IPS-15b (cell line): ENCODE data around the gene SACS.

Source experiments
- H3K27me3 ChIP-seq: one replicate; pipeline ENCODE4 v1.6.1; 2013; ENCODE audit warnings: low read length; ENCODE audit not compliant: control insufficient read depth, insufficient read depth
- H3K36me3 ChIP-seq: one replicate; pipeline ENCODE4 v1.6.1; 2013; ENCODE audit warnings: low read length; ENCODE audit not compliant: control insufficient read depth, insufficient read depth
- H3K4me1 ChIP-seq: one replicate; pipeline ENCODE4 v1.6.1; 2013; ENCODE audit warnings: mild to moderate bottlenecking, low read length; ENCODE audit not compliant: control insufficient read depth, insufficient read depth
- H3K4me3 ChIP-seq: one replicate; pipeline ENCODE4 v1.5.1; 2013; ENCODE audit warnings: low read depth, low read length
- H3K9ac ChIP-seq: one replicate; pipeline ENCODE4 v1.6.1; 2013; ENCODE audit warnings: low read depth, mild to moderate bottlenecking, low read length
- H3K9me3 ChIP-seq: one replicate; pipeline ENCODE4 v1.6.1; 2013; ENCODE audit warnings: mild to moderate bottlenecking, low read length; ENCODE audit not compliant: control insufficient read depth, insufficient read depth

Gene SACS

DNA sequence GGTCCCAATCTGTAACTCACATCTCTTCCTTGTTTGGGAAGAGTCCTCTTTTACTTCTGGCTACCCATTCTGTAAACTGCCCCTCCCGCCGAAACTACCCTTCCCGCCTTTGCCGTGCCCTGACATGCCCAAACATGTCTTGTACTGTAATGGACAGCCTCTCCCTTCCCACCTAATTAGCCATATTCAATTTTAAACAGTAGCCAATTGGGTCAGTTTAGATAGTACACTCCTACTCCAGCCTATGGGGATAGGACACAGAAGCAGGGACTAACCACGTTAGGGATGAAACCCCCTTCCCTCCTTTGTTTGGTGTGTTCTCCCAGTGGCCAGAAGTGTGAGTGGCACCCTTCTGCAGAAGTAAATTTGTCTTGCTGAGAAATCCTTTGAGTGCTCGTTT is 34.2 kb downstream of the SACS start:
- Histone ChIP-seq H3K27me3 (no peaks in the 10 kb centered on the region), H3K36me3 (no peaks in the 10 kb centered on the region), H3K9me3 (no peaks in the 10 kb centered on the region), H3K4me3 (no peak overlapping the region), H3K4me1 (no peaks in the 10 kb centered on the region), H3K9ac (no peak overlapping the region)

- no peaks in the 10 kb centered on the region for H3K4me1 ChIP-seq
- no peak overlapping the region for H3K4me3 ChIP-seq
- no peaks in the 10 kb centered on the region for H3K9me3 ChIP-seq
- H3K36me3 ChIP-seq, result no peaks in the 10 kb centered on the region
- H3K27me3 ChIP-seq, result no peaks in the 10 kb centered on the region
- no peak overlapping the region for H3K9ac ChIP-seq
Measured at GRCh38 chr13:23394821-23395220, 38.7 kb downstream of the SACS start.

GRCh38 chr13:23392925-23393645 is 40.4 kb downstream of the SACS start:
- H3K36me3 ChIP-seq, result no peaks in the 10 kb centered on the region
- no peaks in the 10 kb centered on the region for H3K9me3 ChIP-seq
- no peak overlapping the region for H3K9ac ChIP-seq
- H3K4me3 ChIP-seq, result no peak overlapping the region
- no peaks in the 10 kb centered on the region for H3K27me3 ChIP-seq
- no peaks in the 10 kb centered on the region for H3K4me1 ChIP-seq

- Histone ChIP-seq H3K4me1 (no peaks in the 10 kb centered on the region), H3K36me3 (no peaks in the 10 kb centered on the region), H3K9me3 (no peaks in the 10 kb centered on the region), H3K4me3 (no peak overlapping the region), H3K9ac (no peak overlapping the region), H3K27me3 (no peaks in the 10 kb centered on the region)
Measured at GRCh38 chr13:23392313-23392712, 41.2 kb downstream of the SACS start.

GRCh38 chr13:23391752-23392151 is 41.8 kb downstream of the SACS start:
- H3K4me3 ChIP-seq, result no peak overlapping the region
- H3K4me1 ChIP-seq, result no peaks in the 10 kb centered on the region
- no peak overlapping the region for H3K9ac ChIP-seq
- no peaks in the 10 kb centered on the region for H3K36me3 ChIP-seq
- no peaks in the 10 kb centered on the region for H3K27me3 ChIP-seq
- H3K9me3 ChIP-seq, result no peaks in the 10 kb centered on the region

GRCh38 chr13:23386533-23386932 is 47.0 kb downstream of the SACS start:
- no peak overlapping the region for H3K4me3 ChIP-seq
- no peaks in the 10 kb centered on the region for H3K4me1 ChIP-seq
- H3K9ac ChIP-seq, result no peak overlapping the region
- H3K36me3 ChIP-seq, result no peaks in the 10 kb centered on the region
- no peaks in the 10 kb centered on the region for H3K27me3 ChIP-seq
- H3K9me3 ChIP-seq, result no peaks in the 10 kb centered on the region

DNA sequence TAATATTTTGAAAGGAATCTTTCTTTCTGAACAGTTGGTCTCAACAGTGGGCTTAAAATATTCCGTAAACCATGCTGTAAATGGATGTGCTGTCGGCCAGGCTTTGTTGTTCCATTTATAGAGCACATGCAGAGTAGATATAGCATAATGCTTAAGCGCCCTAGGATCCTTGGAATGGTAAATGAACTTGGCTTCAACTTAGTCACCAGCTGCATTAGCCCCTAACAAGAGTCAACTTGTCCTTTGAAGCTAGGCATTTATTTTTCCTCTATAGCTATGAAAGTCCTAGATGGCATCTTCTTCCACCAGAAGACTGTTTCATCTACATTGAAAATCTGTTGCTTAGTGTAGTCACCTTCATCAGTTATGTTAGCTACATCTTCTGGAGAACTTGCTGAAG is 47.6 kb downstream of the SACS start:
- Histone ChIP-seq H3K27me3 (no peaks in the 10 kb centered on the region), H3K4me1 (no peaks in the 10 kb centered on the region), H3K9me3 (no peaks in the 10 kb centered on the region), H3K9ac (no peak overlapping the region), H3K36me3 (no peaks in the 10 kb centered on the region), H3K4me3 (no peak overlapping the region)

- H3K36me3 ChIP-seq, result no peaks in the 10 kb centered on the region
- H3K4me1 ChIP-seq, result peaks cover 3% of the 10 kb centered on the region
- no peaks in the 10 kb centered on the region for H3K27me3 ChIP-seq
- H3K9ac ChIP-seq, result no peak overlapping the region
- no peaks in the 10 kb centered on the region for H3K9me3 ChIP-seq
- H3K4me3 ChIP-seq, result no peak overlapping the region
Measured at GRCh38 chr13:23384111-23384510, 49.4 kb downstream of the SACS start.

DNA sequence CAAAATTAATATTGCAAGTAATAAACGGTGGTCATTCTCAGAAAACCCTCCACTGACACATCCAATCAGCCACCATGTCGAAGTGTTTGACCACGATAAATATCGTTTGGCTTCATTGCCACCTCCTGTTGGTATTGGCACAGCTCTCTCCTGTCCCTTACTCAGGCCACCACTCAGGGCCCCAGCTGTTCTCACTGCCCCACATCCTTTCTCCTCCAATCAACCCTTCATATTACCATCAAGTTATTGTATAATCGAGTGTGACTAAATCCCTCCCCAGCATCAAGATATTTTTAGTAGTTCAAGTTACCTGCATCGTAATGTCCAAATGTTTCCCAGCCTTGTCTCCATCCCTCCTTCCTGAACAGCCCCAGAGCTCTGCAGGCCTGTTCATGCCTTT is 50.4 kb downstream of the SACS start:
- Histone ChIP-seq H3K9ac (no peak overlapping the region), H3K4me3 (no peak overlapping the region), H3K36me3 (no peaks in the 10 kb centered on the region), H3K27me3 (no peaks in the 10 kb centered on the region), H3K4me1 (peaks cover 4% of the 10 kb centered on the region), H3K9me3 (no peaks in the 10 kb centered on the region)

DNA sequence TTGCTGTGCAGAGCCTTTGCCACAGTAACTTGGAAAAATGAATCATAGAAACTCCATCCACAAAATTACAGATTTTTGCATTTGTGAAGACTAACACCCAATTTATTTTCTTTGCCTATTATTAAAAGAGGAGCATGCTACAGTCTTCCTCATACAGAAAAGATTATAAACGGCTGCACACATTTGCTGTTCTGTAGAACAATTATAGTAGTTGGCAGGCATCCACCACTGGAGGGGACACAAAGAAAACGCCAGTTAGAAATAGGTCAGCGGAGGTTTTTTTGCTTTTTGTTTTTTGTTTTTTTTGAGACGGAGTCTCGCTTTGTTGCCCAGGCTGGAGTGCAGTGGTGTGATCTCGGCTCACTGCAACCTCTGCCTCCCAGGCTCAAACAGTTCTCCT is 51.6 kb downstream of the SACS start:
- Histone ChIP-seq H3K9ac (no peak overlapping the region), H3K4me1 (peaks cover 9% of the 10 kb centered on the region), H3K9me3 (no peaks in the 10 kb centered on the region), H3K27me3 (no peaks in the 10 kb centered on the region), H3K36me3 (no peaks in the 10 kb centered on the region), H3K4me3 (no peak overlapping the region)

DNA sequence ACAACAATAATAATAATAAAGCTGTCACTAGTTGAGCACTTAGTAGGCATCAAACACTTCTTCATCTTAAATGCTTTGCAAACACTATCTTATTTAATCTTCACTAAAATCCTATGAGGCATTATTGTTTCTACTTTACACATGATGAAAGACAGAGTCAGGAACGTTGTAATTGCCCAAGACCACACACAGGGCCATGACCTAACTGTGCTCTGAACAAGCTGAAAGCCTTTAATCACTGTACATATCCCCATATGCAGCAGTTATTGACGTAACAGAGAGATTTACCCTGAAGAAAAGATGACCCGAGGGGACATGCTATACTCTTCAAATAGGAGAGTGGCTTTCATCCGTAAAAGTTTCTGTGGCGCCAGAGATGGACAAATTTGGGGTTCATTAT is 53.0 kb downstream of the SACS start:
- Histone ChIP-seq H3K36me3 (no peaks in the 10 kb centered on the region), H3K9ac (no peak overlapping the region), H3K27me3 (no peaks in the 10 kb centered on the region), H3K4me1 (peaks cover 12% of the 10 kb centered on the region), H3K9me3 (no peaks in the 10 kb centered on the region), H3K4me3 (no peak overlapping the region)

GRCh38 chr13:23377983-23378632 is 55.4 kb downstream of the SACS start:
- Histone ChIP-seq H3K9ac (no peak overlapping the region), H3K4me3 (no peak overlapping the region), H3K27me3 (no peaks in the 10 kb centered on the region), H3K4me1 (peaks cover 12% of the 10 kb centered on the region), H3K36me3 (peaks cover 1% of the 10 kb centered on the region), H3K9me3 (no peaks in the 10 kb centered on the region)
